ENCODE data around the gene MYOM3. TPM values are rescaled to one million over a fixed set of nuclear protein-coding genes. Genes with fewer than 3 reads are reported as not detected.
A peak's percentile ranks its signal among the peaks of the same experiment; 100 is the strongest.

The MYOM3 gene
- total and polyA plus RNA-seq, 2 of the 13 experiments (the other 11 are each of a cell fraction or from before 2014, with no cell fraction given), result 5.8 to 15.3 TPM

- TF ChIP-seq E2F1 (CRISPR knock-in tag; IDR thresholded peaks at IDR 0.05) (no peak), FOXA1 (IDR thresholded peaks at IDR 0.05) (no peak), FOXA1 (CRISPR knock-in tag; IDR thresholded peaks at IDR 0.05) (peak; percentile 60), RFX3 (CRISPR knock-in tag; IDR thresholded peaks at IDR 0.05) (no peak), NFATC3 (CRISPR knock-in tag; IDR thresholded peaks at IDR 0.05) (no peak), SOX13 (IDR thresholded peaks at IDR 0.05) (no peak), SOX13 (CRISPR knock-in tag; conservative IDR thresholded peaks at IDR 0.05 in 1 of 2, IDR thresholded peaks at IDR 0.05 in 1 of 2) (peak in 1 of 2 experiments; percentile 44; a peak in 1 of 4 replicates), ZMYM3 (CRISPR knock-in tag; IDR thresholded peaks at IDR 0.05) (peak; percentile 61; the same call in 1 of the 2 replicates), GATAD2A (CRISPR knock-in tag; IDR thresholded peaks at IDR 0.05) (peak; percentile 48; the same call in 1 of the 2 replicates), TRAFD1 (CRISPR knock-in tag; IDR thresholded peaks at IDR 0.05; ENCODE audit: borderline replicate concordance) (no peak), ARNT2 (CRISPR knock-in tag; IDR thresholded peaks at IDR 0.05; ENCODE audit: low read depth) (no peak), ZNF510 (CRISPR knock-in tag; IDR thresholded peaks at IDR 0.05; ENCODE audit: low read depth) (no peak), REL (CRISPR knock-in tag; conservative IDR thresholded peaks at IDR 0.05) (no peak), ZNF263 (CRISPR knock-in tag; IDR thresholded peaks at IDR 0.05) (0 out of 2 replicates have a peak, but pooled peaks have one; percentile 13), CENPX (CRISPR knock-in tag; IDR thresholded peaks at IDR 0.05) (no peak), JUNB (CRISPR knock-in tag; IDR thresholded peaks at IDR 0.05; ENCODE audit: borderline replicate concordance) (no peak), KAT2B (IDR thresholded peaks at IDR 0.05; ENCODE audit: borderline replicate concordance, low read depth, low read length) (no peak), ZNF552 (CRISPR knock-in tag; IDR thresholded peaks at IDR 0.05; ENCODE audit: borderline replicate concordance) (peak; percentile 46; the same call in 1 of the 2 replicates), ATAD3A (CRISPR knock-in tag; IDR thresholded peaks at IDR 0.05) (no peak), MAFF (IDR thresholded peaks at IDR 0.05; ENCODE audit: low read depth, low read length) (no peak), CEBPG (CRISPR knock-in tag; IDR thresholded peaks at IDR 0.05) (peak; percentile 44; the same call in 1 of the 2 replicates), ZNF337 (CRISPR knock-in tag; IDR thresholded peaks at IDR 0.05; ENCODE audit: borderline replicate concordance, low read depth) (no peak), FOXC1 (CRISPR knock-in tag; IDR thresholded peaks at IDR 0.05; ENCODE audit: borderline replicate concordance) (peak; percentile 77; the same call in 1 of the 2 replicates), GABPB1 (CRISPR knock-in tag; IDR thresholded peaks at IDR 0.05) (peak; percentile 61; the same call in 1 of the 2 replicates)
Observed at GRCh38 chr1:24118410-24119242, 6.7 kb upstream of the MYOM3 start (continued).

Measured in HepG2 (cell line).